Stimulated activated CD8-positive, alpha-beta memory T cell treated with anti-CD3 and anti-CD28 coated beads, Interleukin-12 subunit alpha, Interleukin-12 subunit beta, amount 100 ng/mL, for 4 hours (primary cell): ENCODE results near the gene PCDHB3.
"Not testable (repeated sequence)": the region's sequence is repeated elsewhere in the genome, so short reads cannot be mapped to it uniquely, and the experiment has no call there.

ENCODE experiments used
- DNase-seq: peaks from one replicate; pipeline ENCODE4 v3.0.0-alpha.2; 2020; ENCODE audit warnings: low read depth

The PCDHB3 gene

GRCh38 chr5:141100243-141100805, at the start of gene PCDHB3:
TSS of gene PCDHB3 (plus strand) at chr5:141100473. CDS start at chr5:141100650, 177 bp downstream.
- DNase-seq: no peak

GRCh38 chr5:141050622-141051520, 49.4 kb upstream of the PCDHB3 start, which contains the start of gene PCDHB1:
TSS of gene PCDHB1 (plus strand) at chr5:141051374. CDS start at chr5:141051471, 97 bp downstream.
- DNase-seq: no peak

- DNase-seq: no peak
These were observed 48.8 kb upstream of the PCDHB3 start for GRCh38 chr5:141051521-141051866.

- no peak for DNase-seq
These were observed 22.4 kb upstream of the PCDHB3 start for GRCh38 chr5:141077826-141078225.

- DNase-seq: no peak
These were observed 18.0 kb upstream of the PCDHB3 start for GRCh38 chr5:141082228-141082627.

GRCh38 chr5:141084487-141084989, 15.7 kb upstream of the PCDHB3 start:
- DNase-seq: no peak

GRCh38 chr5:141094481-141095262, 5.6 kb upstream of the PCDHB3 start, which contains the start of gene PCDHB2:
TSS of gene PCDHB2 (plus strand) at chr5:141094615. CDS start at chr5:141094791, 176 bp downstream.
- no peak for DNase-seq

GRCh38 chr5:141095263-141095641, 5.0 kb upstream of the PCDHB3 start:
- DNase-seq: no peak

- not testable (repeated sequence) for DNase-seq
These were observed 4.1 kb upstream of the PCDHB3 start for GRCh38 chr5:141096181-141096580.

- DNase-seq: not testable (repeated sequence)
These were observed 3.7 kb upstream of the PCDHB3 start for GRCh38 chr5:141096586-141096985.

- DNase-seq: no peak
These were observed 786 bp downstream of the PCDHB3 start for GRCh38 chr5:141101059-141101458.

- not testable (repeated sequence) for DNase-seq
These were observed 1.8 kb downstream of the PCDHB3 start for GRCh38 chr5:141102070-141102469.

- not testable (repeated sequence) for DNase-seq
These were observed 2.2 kb downstream of the PCDHB3 start for GRCh38 chr5:141102471-141102870.

GRCh38 chr5:141105350-141105749, 5.1 kb downstream of the PCDHB3 start:
- DNase-seq: no peak

GRCh38 chr5:141119250-141119649, 19.0 kb downstream of the PCDHB3 start:
- no peak for DNase-seq

- no peak for DNase-seq
These were observed 21.3 kb downstream of the PCDHB3 start, which contains the start of gene PCDHB4 for GRCh38 chr5:141121563-141121962. TSS of gene PCDHB4 (plus strand) at chr5:141121818. CDS start at chr5:141121999, 181 bp downstream.

GRCh38 chr5:141121985-141122384, 21.7 kb downstream of the PCDHB3 start:
- no peak for DNase-seq

- not testable (repeated sequence) for DNase-seq
These were observed 23.3 kb downstream of the PCDHB3 start for GRCh38 chr5:141123396-141124135.

GRCh38 chr5:141127305-141127704, 27.0 kb downstream of the PCDHB3 start:
- DNase-seq: no peak

GRCh38 chr5:141135030-141135717, 34.9 kb downstream of the PCDHB3 start, which contains the start of gene PCDHB5:
TSS of gene PCDHB5 (plus strand) at chr5:141135206. CDS start at chr5:141135435, 229 bp downstream.
- DNase-seq: no peak
